Calu3 (cell line): ENCODE measurements around the gene STYXL2. TPM values are rescaled to one million over a fixed set of nuclear protein-coding genes. Genes with fewer than 3 reads are reported as not detected.

Experiments
- BruUV-seq: library from RNA; stranded (reverse); fragments of 400-500 nt; replicated peaks from 2 replicates; lab custom pipeline; 2021; lab: Mats Ljungman, UMichigan
- CTCF ChIA-PET: fragments of 300-600 bp; sonication (Branson Sonifier 250); formaldehyde crosslinking; loops from one replicate; lab custom pipeline; 2022; ENCODE audit warnings: antibody characterized with exemption; lab: Charles Lee
- DNase-seq: peaks from one replicate; pipeline ENCODE4 v3.0.0; 2022
- H3K27ac Mint-ChIP-seq: one replicate; pipeline ENCODE4 v1.8.0; 2022; ENCODE audit warnings: mixed read lengths; ENCODE audit not compliant: unreplicated experiment
- H3K27me3 Mint-ChIP-seq: one replicate; pipeline ENCODE4 v1.8.0; 2022; ENCODE audit warnings: mixed read lengths; ENCODE audit not compliant: unreplicated experiment
- H3K36me3 Mint-ChIP-seq: one replicate; pipeline ENCODE4 v1.8.0; 2022; ENCODE audit warnings: mild to moderate bottlenecking, moderate library complexity, mixed read lengths; ENCODE audit not compliant: insufficient read depth, unreplicated experiment
- H3K4me1 Mint-ChIP-seq: one replicate; pipeline ENCODE4 v1.8.0; 2022; ENCODE audit warnings: mild to moderate bottlenecking, low read depth, mixed read lengths; ENCODE audit not compliant: unreplicated experiment
- H3K4me3 Mint-ChIP-seq: one replicate; pipeline ENCODE4 v1.8.0; 2022; ENCODE audit warnings: mild to moderate bottlenecking, low read depth, moderate library complexity, mixed read lengths; ENCODE audit not compliant: unreplicated experiment
- H3K9me3 Mint-ChIP-seq: one replicate; pipeline ENCODE4 v1.8.0; 2022; ENCODE audit warnings: low read depth, mixed read lengths; ENCODE audit not compliant: unreplicated experiment
- CTCF ChIP-seq: fragments of 200-600 bp; IDR thresholded peaks from one replicate; pipeline ENCODE4 v1.8.0; 2022; ENCODE audit warnings: antibody characterized with exemption; ENCODE audit not compliant: unreplicated experiment
- intact Hi-C: fragments of 100-400 bp; cut with micrococcal nuclease; formaldehyde crosslinking; loops from one replicate; pipeline ENCODE4 v1.10.0; 2022; ENCODE audit not compliant: unreplicated experiment
- total RNA-seq: library from RNA; stranded (reverse); gene quantifications from 2 replicates; pipeline ENCODE4 v1.2.3, GENCODE V29; 2022

STYXL2 gene
- total RNA-seq, 1 experiment from 2014 or later = not detected

- BruUV-seq = no TSS peak
- CTCF ChIA-PET = interaction anchor here (1.3 kb wide), 1 partner anchor 139 kb away, joined by 4 read pairs; the partner anchor contains the start of gene POU2F1
- no peak for TF ChIP-seq CTCF
- no peaks in the 10 kb centered on the region for H3K27me3 Mint-ChIP-seq
- peaks cover 7% of the 10 kb centered on the region for H3K9me3 Mint-ChIP-seq
- H3K4me3 Mint-ChIP-seq = no peak overlapping the region
- intact Hi-C loops = loop anchor here (5.0 kb wide), 1 partner anchor 141 kb away; the partner anchor contains the start of gene POU2F1
- H3K4me1 Mint-ChIP-seq = peaks cover 20% of the 10 kb centered on the region
- no peaks in the 10 kb centered on the region for H3K36me3 Mint-ChIP-seq
- no peak overlapping the region for H3K27ac Mint-ChIP-seq
- no peak for DNase-seq
Measured at GRCh38 chr1:167081594-167082156, 12.2 kb upstream of the STYXL2 start.

- peaks cover 13% of the 10 kb centered on the region for H3K4me1 Mint-ChIP-seq
- no peak overlapping the region for H3K27ac Mint-ChIP-seq
- DNase-seq = peak; percentile 77
- TF ChIP-seq CTCF = no peak
- BruUV-seq = no TSS peak
- CTCF ChIA-PET = interaction anchor here (0.9 to 1.3 kb wide), 3 partner anchors 23 to 138 kb away, joined by 3 to 4 read pairs (median 4); partner anchors contain the start of gene POU2F1
- no peaks in the 10 kb centered on the region for H3K36me3 Mint-ChIP-seq
- intact Hi-C loops = loop anchor here (5.0 kb wide), 1 partner anchor 140 kb away; the partner anchor contains the start of gene POU2F1
- peaks cover 7% of the 10 kb centered on the region for H3K9me3 Mint-ChIP-seq
- no peak overlapping the region for H3K4me3 Mint-ChIP-seq
- H3K27me3 Mint-ChIP-seq = no peaks in the 10 kb centered on the region
Measured at GRCh38 chr1:167082511-167083027, 11.3 kb upstream of the STYXL2 start.

- CTCF ChIA-PET = interaction anchor here (0.9 to 1.3 kb wide), 3 partner anchors 24 to 137 kb away, joined by 3 to 4 read pairs (median 4); partner anchors contain the start of gene POU2F1
- peak; percentile 59 for DNase-seq
- no peak overlapping the region for H3K27ac Mint-ChIP-seq
- H3K27me3 Mint-ChIP-seq = no peaks in the 10 kb centered on the region
- H3K36me3 Mint-ChIP-seq = no peaks in the 10 kb centered on the region
- intact Hi-C loops = loop anchor here (5.0 kb wide), 1 partner anchor 139 kb away; the partner anchor contains the start of gene POU2F1
- TF ChIP-seq CTCF = no peak
- no peak overlapping the region for H3K4me3 Mint-ChIP-seq
- H3K4me1 Mint-ChIP-seq = peaks cover 7% of the 10 kb centered on the region
- peaks cover 7% of the 10 kb centered on the region for H3K9me3 Mint-ChIP-seq
- no TSS peak for BruUV-seq
Measured at GRCh38 chr1:167083066-167083665, 10.7 kb upstream of the STYXL2 start.

- BruUV-seq = no TSS peak
- intact Hi-C loops = loop anchor here (5.0 kb wide), 1 partner anchor 138 kb away; the partner anchor contains the start of gene POU2F1
Measured at GRCh38 chr1:167083871-167084270, 10.0 kb upstream of the STYXL2 start.

More at GRCh38 chr1:167083871-167084270, 10.0 kb upstream of the STYXL2 start:
- H3K4me1 Mint-ChIP-seq = peaks cover under 1% of the 10 kb centered on the region
- no peak overlapping the region for H3K4me3 Mint-ChIP-seq
- H3K36me3 Mint-ChIP-seq = no peaks in the 10 kb centered on the region
- peaks cover 7% of the 10 kb centered on the region for H3K9me3 Mint-ChIP-seq
- no peaks in the 10 kb centered on the region for H3K27me3 Mint-ChIP-seq
- CTCF ChIA-PET = no interaction called here
- H3K27ac Mint-ChIP-seq = no peak overlapping the region
- DNase-seq = no peak
- no peak for TF ChIP-seq CTCF
